GM12801 (cell line): ENCODE measurements around the gene COX6A2.

Experiments
- TF ChIP-seq, protein P1 (sequence below): IDR thresholded peaks from one replicate; pipeline ENCODE4 v1.5.1; 2011; ENCODE audit warnings: control low read depth; ENCODE audit not compliant: insufficient read length; ENCODE audit errors: extremely low read depth

Gene COX6A2

DNA sequence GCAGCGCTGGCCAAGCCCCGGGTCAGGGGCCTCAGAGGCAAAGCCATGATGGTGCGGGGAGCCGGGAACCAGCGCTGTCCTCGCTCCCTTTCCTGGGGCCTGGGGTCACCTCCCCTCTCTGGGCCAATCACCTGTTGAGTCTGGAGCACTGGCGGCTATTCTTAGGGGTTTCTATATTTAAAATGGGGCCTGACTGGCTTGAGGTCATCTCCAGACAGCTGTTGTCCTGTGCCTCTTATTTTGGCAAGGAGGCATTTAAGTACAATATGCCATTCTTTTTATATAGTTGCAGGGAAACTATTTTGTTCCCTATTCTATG, at the start of gene COX6A2:
Gene COX6A2 (minus strand): TSS at position 82 of the 319 bp plus-strand sequence. CDS start 35 bp downstream, at position 47.
- TF ChIP-seq, protein P1, sequence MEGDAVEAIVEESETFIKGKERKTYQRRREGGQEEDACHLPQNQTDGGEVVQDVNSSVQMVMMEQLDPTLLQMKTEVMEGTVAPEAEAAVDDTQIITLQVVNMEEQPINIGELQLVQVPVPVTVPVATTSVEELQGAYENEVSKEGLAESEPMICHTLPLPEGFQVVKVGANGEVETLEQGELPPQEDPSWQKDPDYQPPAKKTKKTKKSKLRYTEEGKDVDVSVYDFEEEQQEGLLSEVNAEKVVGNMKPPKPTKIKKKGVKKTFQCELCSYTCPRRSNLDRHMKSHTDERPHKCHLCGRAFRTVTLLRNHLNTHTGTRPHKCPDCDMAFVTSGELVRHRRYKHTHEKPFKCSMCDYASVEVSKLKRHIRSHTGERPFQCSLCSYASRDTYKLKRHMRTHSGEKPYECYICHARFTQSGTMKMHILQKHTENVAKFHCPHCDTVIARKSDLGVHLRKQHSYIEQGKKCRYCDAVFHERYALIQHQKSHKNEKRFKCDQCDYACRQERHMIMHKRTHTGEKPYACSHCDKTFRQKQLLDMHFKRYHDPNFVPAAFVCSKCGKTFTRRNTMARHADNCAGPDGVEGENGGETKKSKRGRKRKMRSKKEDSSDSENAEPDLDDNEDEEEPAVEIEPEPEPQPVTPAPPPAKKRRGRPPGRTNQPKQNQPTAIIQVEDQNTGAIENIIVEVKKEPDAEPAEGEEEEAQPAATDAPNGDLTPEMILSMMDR: no peak

DNA sequence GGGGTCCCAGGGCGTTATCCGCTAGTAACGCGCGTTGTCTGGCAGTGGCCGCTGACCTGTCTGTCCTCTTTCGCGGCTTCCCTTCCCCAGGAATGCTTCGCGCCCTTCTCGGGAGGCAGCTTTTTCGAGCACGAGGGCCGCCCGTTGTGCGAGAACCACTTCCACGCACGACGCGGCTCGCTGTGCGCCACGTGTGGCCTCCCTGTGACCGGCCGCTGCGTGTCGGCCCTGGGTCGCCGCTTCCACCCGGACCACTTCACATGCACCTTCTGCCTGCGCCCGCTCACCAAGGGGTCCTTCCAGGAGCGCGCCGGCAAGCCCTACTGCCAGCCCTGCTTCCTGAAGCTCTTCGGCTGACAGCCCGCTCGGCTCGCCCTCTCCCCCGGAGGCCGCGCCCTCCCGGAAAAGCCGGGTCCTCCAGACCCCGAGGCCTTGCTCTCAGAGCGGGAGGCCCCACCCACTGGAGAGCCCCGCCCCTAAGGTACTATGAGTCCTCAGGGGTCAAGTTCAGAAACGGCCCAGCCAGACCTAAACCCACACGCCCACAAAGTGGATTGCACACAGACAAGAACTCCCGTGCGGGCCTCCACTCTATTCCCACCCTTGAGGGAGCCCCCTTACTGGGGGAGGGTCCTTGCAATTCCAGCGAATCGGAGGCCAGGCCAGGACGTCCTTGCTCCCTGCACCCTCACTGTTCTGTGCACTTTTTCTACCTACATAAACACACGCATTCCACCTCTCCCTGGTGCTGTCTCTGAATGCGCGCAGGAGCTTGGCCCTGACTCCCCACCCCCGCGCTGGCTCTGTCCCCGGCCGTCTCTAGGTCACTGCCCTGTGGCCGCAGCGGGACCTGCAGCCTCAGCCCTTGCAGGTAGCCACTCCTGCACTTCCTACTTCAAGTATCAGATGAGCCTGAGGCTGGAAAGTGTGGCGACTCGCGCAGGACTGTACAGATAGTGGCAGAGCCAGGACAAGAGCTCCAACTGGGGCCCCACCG, 49.4 kb upstream of the COX6A2 start:
- TF ChIP-seq, protein P1: no peak

DNA sequence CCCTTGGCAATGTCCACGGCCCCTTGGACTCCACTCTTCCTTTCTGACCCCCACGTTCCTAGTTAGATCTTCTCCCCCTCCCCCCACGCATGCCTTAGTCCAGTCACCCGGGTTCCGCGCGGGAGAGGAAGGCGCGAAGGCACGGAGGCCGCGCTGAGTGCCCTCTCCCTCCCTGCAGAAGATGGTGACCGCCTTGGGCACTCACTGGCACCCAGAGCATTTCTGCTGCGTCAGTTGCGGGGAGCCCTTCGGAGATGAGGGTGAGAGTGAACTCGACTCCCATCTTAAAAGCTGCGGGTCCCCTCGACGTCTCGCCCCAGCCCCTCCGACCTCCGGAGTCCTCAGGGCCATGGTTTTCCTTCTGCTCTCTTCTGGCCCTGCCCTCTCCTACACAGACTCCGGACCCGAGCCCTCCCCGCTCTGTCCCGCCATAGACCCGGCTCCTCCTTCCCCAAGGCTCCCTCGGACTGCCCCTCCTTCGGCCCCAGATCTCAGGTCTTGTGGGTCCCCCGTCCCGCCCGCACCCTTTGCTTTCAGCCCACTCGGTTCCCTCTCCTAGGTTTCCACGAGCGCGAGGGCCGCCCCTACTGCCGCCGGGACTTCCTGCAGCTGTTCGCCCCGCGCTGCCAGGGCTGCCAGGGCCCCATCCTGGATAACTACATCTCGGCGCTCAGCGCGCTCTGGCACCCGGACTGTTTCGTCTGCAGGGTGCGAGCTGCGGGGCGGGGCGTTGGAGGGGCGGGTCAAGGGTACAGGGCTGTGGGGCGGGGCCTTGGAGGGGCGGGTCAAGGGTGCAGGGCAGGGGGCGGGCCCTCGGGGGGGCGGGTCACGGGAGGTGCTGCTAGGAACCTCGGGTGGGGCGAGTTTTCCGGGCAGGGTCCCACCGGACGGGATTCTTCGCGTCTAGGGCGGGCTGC, 48.4 kb upstream of the COX6A2 start:
- TF ChIP-seq, protein P1: no peak

DNA sequence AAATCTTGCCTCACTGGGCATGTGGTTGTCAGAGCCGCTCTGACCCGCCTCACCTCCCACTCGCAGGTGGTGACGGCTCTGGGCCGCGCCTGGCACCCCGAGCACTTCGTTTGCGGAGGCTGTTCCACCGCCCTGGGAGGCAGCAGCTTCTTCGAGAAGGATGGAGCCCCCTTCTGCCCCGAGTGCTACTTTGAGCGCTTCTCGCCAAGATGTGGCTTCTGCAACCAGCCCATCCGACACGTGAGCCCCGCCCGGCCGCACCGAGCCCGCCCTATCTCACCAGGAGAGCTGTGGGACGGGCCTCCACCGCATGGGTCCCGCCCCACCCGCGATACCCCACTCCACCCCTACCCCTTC, 47.8 kb upstream of the COX6A2 start:
- TF ChIP-seq, protein P1: no peak

DNA sequence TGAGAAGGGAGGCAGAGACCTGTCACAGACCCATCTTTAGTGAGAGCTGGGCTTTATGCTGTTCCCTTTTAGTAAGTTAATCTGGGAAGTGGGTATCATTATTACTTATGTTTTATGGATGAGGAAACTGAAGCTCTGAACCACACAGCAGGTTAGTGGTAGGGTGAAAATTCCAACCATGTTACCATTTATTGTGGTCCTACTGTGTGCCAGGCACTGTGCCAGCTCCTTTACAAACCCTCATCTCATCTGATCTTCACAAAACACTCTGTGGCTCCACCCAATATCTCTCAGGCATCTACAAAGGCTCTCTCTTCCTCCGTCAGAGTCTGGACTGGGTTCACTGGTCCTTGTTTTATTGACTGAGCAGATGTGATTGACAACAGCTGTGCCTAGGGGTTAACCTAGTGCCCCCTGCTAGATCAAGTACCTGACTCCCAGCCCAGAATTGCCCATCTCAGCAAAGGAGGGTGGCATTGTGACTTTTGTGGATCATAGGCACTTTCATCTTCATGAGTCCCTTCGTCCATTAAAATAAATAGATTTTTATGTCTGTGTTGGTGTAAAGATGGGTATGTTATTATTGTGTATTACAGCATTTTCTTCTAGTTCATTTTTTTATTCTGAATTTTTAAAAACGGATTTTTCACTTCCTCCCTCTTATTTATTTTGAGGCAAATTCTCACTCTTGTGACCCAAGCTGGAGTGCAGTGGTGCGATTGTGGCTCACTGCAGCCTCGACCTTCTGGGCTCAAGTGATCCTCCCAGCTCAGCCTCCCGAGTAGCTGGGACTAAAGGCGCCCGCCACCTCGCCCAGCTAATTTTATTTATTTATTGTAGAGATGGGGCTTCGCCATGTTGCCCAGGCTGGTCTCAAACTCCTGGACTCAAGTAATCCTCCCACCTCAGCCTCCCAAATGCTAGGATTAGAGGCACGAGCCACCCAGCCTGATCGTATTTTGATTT, 46.9 kb upstream of the COX6A2 start:
- TF ChIP-seq, protein P1: no peak

DNA sequence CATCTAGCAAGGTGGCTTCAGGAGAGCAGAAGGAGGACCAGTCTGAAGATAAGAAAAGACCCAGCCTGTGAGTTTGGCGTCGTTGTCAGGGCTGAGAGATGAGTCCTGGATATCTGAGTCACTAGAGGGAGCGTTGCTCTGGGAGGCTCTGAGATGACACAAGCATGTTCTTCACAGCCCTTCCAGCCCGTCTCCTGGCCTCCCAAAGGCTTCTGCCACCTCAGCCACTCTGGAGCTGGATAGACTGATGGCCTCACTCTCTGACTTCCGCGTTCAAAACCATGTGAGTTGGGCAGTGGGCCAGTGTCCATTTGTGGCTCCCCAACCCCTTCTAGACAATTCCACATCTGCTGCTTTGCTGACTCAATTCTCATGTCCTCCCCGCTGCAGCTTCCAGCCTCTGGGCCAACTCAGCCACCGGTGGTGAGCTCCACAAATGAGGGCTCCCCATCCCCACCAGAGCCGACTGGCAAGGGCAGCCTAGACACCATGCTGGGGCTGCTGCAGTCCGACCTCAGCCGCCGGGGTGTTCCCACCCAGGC, 46.1 kb upstream of the COX6A2 start:
- TF ChIP-seq, protein P1: no peak
